GM12801 (cell line): Measurements from ENCODE around the gene ARL3.

Experiments
- TF ChIP-seq, protein P1 (sequence below): IDR thresholded peaks from one replicate; pipeline ENCODE4 v1.5.1; 2011; ENCODE audit warnings: control low read depth; ENCODE audit not compliant: insufficient read length; ENCODE audit errors: extremely low read depth

The ARL3 gene

GRCh38 chr10:102626026-102626685 is 88.0 kb downstream of the ARL3 start:
- TF ChIP-seq, protein P1, sequence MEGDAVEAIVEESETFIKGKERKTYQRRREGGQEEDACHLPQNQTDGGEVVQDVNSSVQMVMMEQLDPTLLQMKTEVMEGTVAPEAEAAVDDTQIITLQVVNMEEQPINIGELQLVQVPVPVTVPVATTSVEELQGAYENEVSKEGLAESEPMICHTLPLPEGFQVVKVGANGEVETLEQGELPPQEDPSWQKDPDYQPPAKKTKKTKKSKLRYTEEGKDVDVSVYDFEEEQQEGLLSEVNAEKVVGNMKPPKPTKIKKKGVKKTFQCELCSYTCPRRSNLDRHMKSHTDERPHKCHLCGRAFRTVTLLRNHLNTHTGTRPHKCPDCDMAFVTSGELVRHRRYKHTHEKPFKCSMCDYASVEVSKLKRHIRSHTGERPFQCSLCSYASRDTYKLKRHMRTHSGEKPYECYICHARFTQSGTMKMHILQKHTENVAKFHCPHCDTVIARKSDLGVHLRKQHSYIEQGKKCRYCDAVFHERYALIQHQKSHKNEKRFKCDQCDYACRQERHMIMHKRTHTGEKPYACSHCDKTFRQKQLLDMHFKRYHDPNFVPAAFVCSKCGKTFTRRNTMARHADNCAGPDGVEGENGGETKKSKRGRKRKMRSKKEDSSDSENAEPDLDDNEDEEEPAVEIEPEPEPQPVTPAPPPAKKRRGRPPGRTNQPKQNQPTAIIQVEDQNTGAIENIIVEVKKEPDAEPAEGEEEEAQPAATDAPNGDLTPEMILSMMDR, result no peak

- TF ChIP-seq, protein P1, result no peak
These were observed 89.2 kb downstream of the ARL3 start for GRCh38 chr10:102624751-102625645.

- TF ChIP-seq, protein P1, result no peak
These were observed 90.1 kb downstream of the ARL3 start for GRCh38 chr10:102624094-102624493.
